HG03139 (cell line): Measurements from ENCODE around the gene PYCR2.
A peak's percentile ranks its signal among the peaks of the same experiment; 100 is the strongest.
"Not testable (repeated sequence)": the region's sequence is repeated elsewhere in the genome, so short reads cannot be mapped to it uniquely, and the experiment has no call there.

Experiments
- ATAC-seq: cut with Tn5 transposase; IDR thresholded peaks from one replicate; pipeline ENCODE4 v1.9.1; 2021; ENCODE audit not compliant: unreplicated experiment

PYCR2 gene

DNA sequence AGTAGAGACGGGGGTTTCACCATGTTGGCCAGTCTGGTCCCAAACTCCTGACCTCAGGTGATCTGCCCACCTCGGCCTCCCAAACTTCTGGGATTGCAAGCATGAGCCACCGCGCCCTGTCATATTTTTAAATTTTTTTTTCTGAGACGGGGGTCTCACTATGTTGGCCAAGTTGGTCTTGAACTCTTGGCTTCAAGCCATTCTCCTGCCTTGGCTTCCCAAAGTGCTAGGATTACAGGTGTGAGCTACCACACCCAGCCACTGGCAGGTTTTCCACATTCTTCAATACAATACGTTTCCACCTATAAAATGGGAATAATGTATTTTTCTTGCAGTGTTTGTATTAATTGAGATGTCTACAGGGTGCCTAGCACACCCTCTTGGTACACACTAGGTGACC lies 31.7 kb downstream of the PYCR2 start:
- no peak for ATAC-seq

DNA sequence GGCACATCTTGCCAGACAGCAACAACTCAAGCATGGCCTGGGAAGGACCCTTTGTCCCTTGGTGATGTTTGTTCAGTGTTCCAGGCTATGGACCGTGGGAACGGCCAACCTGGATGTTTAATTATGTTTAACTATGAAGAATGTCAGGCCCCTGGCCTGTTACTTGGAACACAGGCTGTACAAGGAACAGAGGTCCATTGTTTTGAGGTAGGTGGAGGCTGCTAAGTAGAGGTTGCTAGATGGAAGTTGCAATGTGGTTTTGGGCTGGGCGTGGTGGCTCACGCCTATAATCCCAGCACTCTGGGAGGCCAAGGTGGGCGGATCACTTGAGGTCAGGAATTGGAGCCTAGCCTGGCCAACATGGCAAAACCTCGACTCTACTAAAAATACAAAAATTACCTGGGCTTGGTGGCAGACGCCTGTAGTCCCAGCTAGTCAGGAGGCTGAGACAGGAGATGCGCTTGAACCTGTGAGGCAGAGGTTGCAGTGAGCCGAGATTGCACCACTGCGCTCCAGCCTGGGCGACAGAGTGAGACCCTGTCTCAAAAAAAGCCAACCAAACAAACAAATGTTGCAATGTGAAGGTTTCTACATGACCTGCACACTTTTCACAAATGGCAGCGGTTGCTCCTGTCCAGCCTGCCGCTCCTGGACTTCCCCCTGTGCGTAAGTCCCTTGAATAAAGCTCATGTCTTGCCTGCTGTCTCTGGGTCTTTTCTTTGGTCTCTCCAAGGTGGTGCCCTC lies 32.6 kb downstream of the PYCR2 start:
- ATAC-seq = no peak

DNA sequence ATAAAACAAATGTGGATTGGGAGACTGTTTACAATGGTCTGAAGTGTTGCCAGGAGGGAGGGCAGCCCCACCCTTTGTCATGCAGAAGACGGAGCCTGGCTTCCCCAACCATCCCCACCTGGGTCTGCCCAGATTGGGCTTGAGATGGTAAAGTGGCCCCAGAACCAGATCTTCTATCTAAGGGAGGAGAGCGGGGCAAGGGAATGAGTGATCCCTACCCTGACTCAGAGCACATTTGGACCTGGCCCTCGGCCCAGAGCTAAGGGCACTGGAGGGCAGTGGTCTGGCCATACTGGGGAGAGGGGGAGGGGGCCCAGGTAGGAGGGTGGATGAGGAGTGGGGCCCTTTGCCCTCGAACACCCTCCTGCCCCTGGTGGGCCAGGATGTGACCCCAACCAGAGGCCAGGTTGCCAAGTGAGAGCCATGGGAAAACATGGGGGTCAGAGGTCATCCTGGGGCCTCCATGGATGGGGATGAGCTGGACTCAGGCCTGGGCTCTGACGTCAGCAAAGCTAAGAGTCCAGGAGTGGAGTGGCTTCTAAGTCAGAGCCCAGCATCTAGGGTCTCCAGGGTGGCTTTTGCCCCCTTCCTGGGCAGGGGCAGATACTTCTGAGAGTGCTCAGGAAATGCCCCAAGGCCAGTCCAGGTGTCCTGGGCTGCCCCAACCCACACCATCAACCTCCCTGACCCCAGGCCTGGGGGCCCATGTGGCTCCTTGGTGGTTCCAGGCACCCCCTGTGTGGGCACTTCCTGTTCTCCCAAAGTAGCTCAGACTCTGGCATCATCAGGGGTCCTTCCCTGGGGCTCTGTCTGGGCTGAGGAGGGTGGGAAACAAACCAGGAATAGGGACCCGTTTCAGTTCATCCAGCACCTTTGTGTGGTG lies 33.5 kb downstream of the PYCR2 start:
- no peak for ATAC-seq

DNA sequence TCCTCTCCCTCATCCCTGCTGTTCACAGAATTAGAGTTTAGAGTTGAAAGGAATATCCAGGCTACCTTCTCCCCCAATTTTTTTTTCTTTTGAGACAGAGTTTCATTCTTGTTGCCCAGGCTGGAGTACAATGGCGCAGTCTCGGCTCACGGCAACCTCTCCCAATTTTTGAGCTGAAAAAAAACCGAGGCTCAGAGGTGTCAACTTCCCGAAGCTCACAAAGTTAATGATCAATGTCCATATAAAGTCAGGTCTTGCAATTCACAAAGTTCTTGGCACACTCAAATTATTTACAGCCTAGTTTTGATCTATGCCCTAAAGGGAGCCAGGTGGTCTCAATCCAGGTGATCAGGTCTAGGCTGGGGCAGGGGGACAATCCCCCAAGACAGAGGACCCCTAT lies 34.3 kb downstream of the PYCR2 start:
- ATAC-seq = no peak

DNA sequence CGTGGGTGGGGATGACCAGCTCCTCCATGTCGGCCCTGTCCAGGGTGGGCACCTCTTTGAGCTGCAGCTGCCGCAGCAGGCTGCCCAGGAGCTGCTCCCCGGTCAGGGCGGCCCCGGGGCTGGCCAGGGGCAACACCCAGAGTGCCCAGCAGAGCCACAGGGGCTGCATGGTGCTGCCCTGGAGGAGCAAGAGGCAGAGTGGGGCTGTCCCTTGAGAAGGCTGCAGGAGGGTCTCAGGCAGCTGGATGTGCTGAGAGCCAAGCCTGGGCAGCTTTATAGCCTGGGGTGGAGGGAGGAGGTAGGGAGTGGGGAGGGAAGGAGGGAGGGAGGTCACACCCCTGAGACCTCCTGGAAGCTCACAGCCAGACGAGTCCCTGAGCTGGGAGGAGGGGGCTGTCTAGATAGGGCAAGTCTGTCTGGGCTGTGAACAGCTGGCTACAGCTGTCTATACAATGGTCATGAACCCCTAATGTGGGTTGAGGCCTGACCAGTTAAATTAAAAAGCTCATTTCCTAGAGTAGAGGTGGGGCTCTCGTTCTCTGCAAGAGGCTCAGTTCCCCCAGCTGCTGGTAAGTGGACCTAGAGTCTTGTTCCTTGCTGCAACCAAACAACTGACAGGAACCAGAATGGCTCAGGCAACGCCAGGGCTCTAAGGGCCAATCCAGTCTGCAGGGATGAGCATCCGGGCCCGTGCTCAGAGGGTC lies 35.0 kb downstream of the PYCR2 start, which contains the start of gene LEFTY1:
LEFTY1 (minus strand) TSS at position 249 of the 704 bp plus-strand sequence; CDS start at position 169, 80 bp downstream.
- ATAC-seq = no peak

DNA sequence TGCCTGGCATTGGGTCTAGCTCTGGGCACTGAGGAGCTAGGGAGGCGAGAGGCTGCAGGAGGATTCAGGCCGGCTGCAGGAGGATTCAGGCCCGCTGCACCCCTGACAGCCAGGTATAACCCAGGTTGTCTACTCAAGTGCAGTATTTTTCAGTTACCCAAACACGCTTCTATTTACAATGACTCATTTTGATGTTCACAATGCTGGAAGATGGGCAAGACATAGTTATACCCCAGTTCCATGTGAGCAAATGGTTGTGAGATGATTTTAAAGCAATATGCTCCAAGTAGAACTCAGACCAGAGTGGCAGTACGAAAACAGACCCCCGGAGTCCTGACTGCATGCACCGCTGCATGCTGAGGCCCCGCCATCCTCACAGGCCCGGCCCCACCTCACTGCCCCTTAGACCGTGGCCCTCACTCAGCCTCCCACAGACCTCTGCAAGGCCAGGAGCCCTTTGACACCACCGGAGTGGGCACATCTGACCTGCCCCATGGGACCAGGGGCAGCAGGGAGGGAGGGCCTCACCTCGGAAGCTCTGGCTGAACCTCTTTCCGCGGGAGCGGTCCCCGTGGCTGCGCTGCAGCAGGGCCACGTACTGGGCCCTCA lies 35.7 kb downstream of the PYCR2 start:
- no peak for ATAC-seq

DNA sequence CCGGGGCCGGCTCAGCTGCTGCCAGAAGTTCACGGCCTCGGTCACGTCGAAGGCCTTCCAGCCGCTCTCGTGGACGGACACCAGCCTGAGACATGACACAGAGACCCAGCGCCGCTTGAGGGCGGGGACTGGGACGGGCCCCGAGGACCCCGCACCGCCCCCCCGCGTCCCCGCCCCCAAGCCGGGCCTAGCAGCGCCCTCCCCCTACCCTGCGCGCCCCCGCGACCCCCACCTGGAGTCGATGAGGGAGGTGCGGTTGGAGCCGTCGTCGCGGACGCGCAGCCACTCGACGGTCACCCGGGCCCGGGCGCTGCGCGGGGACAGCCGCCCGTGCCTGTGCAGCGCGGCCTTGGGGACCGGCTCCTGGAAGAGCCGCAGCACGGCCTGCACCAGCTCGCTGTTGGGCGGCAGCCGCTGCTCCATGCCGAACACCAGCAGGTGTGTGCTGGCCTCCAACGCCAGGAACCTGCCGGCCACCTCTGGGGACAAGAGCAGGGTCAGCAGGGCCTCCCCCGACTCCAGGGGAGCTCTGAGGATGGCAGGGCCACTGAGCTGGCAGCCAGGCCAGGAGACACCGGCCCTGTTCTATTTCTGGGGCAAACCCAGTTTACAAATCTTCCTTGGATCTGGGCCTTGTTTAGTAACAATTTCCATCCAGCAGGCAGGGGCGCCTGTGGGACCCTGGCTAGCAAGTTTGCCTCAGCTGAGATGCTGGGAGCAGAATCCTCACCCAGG lies 36.3 kb downstream of the PYCR2 start:
- not testable (repeated sequence) for ATAC-seq

DNA sequence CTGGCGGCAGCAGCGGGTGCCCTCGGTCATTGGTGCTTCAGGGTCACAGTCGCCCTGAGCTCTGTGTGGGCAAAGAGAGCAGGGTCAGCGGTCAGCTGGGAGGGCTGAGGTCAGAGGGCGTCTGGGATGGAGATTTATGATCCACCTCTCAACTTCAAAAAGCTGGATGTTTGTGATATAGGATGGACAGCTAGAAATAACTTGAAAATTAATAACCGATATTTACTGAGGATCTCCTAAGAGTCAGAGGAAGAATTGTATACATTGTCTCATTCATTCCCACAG lies 37.1 kb downstream of the PYCR2 start:
- ATAC-seq = no peak

DNA sequence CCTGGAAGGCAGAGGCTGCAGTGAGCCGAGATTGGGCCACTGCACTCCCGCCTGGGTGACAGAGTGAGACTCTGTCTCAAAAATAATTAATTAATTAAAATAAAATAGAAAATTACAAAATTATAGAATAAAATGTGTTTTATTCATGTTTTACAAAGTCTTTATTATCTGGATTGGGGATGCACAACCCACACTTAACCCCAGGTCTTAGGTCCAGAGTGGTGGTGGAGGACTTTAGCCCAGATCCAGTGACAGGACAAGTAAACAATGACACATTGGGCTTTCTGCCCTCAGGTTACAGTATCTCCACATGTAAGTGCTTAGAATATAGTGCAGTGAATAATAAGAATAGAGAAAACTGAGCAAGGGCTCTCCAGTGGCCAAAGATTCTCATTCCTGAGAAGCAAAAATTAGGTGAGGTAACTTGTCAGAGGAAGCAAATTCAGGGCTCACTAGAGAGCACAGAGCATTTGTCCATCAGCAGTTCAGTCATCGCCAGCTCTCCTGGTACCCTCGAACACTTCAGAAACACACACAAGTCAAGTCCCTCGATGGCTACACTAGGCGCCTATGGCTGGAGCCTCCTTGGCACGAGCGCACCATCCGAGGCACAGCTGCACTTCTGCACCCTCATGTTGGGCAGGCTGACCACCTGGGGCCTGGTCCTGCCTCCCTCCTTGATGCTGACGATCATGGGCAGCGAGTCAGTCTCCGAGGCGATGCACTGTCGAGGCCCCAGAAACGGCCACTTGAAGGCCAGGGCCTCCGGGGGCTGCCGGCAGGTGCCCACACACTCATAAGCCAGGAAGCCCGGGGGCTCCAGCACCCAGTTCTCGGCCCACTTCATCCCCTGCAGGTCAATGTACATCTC lies 37.7 kb downstream of the PYCR2 start:
- no peak for ATAC-seq

DNA sequence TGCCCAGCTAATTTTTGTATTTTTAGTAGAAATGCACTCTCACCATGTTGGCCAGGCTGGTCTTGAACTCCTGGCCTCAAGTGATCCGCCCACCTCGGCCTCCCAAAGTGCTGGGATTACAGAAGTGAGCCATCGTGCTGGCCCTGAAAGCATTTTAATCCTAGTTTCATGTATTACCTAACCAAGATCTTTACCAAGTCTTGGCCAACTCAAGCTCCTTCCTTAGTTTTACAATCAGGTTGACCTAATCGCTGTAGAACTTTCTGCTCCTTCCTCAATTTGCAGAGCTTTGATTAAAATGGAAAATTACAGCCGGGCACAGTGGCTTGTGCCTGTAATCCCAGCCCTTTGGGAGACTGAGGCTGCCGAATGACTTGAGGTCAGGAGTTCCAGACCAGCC lies 38.7 kb downstream of the PYCR2 start:
- no peak for ATAC-seq

DNA sequence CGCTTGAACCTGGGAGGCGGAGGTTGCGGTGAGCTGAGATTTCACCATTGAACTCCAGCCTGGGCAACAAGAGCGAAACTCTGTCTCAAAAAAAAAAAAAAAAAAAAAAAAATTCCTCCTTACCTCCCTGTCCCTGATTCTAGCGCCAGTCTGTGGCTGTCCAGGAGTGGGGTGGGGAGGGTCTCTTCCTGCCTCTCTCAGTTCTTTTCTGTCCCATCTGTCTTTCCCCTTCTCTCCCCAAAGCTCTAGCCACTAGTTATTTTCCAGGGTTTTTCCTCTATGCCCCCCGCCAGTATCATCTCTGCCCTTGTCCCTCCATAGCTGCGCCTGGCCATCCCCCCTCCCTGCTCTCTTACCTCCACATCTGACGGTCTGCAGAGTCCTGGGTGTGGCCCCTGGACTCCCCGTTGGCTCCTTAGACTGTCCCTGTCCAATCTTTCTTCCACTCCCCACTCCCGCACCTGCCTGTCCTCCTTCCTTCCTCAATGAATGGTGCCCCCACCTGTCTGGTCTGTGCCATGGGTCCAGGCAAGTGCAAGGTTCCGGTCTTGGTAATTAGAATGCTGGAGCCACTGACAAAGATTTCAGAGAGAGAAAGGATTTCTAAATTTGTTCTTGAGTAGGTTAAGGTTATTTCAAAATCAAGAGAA lies 40.3 kb downstream of the PYCR2 start:
- ATAC-seq = no peak

DNA sequence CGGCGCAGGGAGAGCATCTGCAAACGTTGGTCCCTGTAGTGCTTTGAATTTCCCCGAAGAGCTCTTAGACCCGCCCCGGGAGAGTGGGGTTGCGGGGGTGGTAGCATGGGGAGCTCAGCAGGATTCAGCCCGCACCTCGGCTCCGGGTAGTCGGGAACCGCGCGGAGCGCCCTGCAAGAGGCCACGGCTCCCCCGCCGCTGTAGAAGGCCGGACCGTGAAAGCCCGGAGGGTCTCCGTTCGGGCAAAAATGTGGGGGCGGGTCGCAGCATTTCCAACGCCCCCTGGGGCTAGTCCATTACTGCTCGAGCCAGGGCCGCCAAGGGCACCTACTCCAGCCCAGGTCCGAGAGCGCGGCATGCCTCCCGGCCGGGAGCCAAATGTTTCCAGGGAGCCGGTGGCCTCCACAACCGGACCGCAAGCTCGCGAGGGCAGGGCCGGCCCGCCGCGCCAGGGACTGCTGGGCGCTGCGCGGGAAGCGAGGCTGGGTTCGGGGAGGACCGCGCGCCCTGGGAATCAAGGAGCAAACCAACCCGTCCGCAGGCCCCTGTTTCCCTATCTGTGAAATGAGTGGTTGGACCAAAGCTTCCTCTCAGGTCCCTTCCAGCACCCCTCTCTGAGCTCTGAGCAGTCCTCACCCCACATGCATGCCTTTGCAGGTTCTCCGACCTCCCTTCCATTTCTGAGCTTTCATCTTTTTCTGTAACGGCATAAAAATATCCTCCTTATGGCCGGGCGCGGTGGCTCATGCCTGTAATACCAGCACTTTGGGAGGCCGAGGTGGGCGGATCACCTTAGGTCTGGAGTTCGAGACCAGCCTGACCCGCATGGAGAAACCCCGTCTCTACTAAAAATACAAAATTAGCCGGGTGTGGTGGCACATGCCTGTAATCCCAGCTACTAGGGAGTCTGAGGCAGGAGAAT lies 41.1 kb downstream of the PYCR2 start:
- peak; percentile 15 for ATAC-seq

DNA sequence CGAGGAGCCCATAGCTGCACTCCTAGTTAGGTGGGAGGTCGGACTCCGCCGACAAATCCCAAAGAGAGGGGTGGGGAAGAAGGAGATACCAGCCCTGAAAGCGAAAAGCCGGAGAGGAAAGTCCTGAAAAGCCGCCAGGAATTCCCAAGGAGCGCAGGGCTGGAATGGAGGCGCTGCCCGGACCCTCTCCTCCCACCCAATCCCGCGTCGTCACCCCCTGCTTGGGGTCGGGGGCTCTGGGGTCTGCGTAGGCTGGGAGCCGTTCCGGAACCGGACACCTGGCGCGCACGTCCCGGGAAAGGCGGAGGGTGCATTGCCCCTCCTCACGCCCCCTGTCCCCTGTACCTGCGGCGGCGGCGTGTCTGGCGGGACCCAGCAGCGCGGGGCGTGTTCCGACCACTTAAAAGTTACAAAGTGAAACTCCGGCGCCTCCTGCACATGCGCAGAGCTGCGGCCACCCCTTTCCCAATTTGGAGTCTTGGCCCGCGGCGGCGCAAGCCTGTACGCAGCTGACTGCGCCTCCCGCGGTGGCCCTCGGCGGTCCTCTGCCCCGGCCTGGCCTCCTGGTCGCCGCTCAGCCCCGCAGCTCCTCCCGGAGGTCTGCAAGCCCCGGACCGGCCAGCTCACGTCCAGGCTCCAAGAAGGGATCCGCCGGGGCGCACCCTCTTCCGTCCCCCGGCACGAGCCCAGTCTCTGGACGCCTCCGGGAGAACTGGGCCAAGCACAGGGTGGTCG lies 41.9 kb downstream of the PYCR2 start, which contains the start of gene TMEM63A:
TMEM63A (minus strand) TSS at position 422 of the 735 bp plus-strand sequence. CDS start 4,800 bp downstream, outside the sequence.
- ATAC-seq = peak; percentile 53

DNA sequence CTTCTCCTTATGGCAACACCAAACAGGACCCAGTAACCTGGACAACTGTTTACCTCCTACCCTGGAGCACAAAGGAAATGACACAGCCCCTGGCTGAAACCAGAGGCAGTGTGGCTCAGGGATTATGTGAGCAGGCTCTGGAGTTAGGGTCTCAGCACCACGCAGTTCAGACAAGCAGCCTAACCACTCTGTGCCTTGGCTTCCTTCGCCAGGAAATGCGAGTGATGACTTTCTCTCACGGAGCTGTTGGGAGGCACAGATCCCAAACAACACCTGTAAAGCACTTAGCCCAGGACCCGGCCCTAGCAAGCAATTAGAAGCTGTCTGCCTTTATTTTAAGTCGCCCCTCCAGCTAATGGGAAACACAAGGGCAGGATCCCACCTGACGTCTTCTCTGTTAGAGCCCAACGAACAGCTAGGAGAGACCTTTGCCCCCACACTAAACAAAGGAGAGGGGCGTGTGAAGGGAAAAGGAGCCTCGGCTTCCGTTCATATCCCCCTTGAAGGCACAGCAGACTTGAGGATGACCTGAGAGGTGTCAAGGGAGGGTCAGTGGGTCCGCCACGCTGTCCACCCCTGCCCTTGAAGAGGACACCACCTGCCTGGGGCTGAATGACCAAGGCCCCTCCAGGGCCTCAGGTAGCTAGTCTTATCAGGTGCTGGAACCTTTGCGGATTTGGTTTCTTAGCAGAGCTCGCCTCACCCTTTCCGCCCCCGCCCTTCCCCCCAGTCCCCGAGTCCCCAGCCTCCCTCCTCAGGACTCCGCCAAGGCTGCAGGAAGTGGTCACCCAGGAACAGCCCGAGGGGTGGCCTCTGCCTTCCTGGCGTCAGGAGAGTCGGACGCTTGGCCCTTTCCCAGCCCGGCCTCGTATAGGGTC lies 42.7 kb downstream of the PYCR2 start:
- ATAC-seq = no peak

DNA sequence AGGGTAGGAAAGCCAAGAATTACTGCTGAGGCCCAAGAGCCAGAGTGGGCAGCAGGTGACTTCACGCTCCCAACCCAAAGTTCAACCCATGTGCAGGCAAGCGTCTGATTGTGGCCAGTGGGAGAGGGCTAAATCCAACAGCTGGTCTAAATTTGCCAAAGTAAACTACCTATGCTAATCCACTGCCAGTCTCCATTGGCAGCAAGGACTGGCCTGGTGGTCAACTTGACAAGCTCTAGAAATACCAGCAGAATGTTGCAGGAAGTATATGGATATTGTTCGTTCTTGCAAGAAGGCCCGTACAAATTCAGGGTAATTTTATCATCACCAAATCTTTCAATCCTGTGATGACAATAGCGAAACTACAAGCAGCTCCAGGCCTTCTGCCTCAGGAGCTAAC lies 43.4 kb downstream of the PYCR2 start:
- no peak for ATAC-seq

DNA sequence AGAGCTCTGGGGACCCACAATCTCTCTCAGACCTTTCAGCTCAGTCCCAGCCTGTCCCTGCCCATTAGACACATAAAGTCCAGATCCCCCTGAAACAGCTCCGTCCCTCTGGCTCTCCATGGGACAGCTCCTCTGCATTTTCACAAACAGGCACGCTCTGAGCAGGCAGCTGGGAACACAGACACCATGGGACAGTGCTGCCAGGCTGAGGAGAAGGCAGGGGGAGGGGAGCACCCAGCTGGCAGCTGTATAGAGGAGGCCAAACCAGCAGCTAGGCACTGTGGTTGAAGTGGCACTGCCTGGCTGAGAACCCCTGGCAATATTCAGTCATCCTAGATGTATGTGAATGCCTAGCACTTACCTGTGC lies 43.8 kb downstream of the PYCR2 start:
- no peak for ATAC-seq
